Thoracic aorta (tissue), 2 donors: ENCODE results near the gene BRSK2. TPM values are rescaled to one million over a fixed set of nuclear protein-coding genes. Genes with fewer than 3 reads are reported as not detected.
"Not testable (repeated sequence)": the region's sequence is repeated elsewhere in the genome, so short reads cannot be mapped to it uniquely, and the experiment has no call there.

ENCODE experiments used
- ATAC-seq: fragments of 150-250 bp; one replicate; pipeline ENCODE4 v1.8.0; 2017; ENCODE audit warnings: low read depth; ENCODE audit not compliant: insufficient number of reproducible peaks, low FRiP score
- DNase-seq: peaks from one replicate; pipeline ENCODE4 v3.0.0-alpha.2; 2020; ENCODE audit warnings: low spot score
- H3K27ac ChIP-seq, 2 donors: fragments of 200-600 bp; sonication (generic); 1 replicate in 1 of 2; 2 replicates in 1 of 2; pipeline ENCODE4 v1.5.1; 2016; ENCODE audit warnings: mild to moderate bottlenecking in 2 of 2, moderate library complexity in 2 of 2
- H3K27me3 ChIP-seq: fragments of 200-600 bp; sonication (generic); replicated peaks from 2 replicates; pipeline ENCODE4 v1.6.0; 2016; ENCODE audit warnings: mild to moderate bottlenecking; ENCODE audit not compliant: insufficient read depth
- H3K36me3 ChIP-seq: fragments of 200-600 bp; sonication (generic); one replicate; pipeline ENCODE4 v1.5.1; 2016
- H3K4me1 ChIP-seq, 2 donors: fragments of 200-600 bp; sonication (generic); 1 replicate in 1 of 2; 2 replicates in 1 of 2; pipeline versions ENCODE4 v1.5.1 to v1.6.0; 2016; ENCODE audit warnings: low read depth in 2 of 2, mild to moderate bottlenecking in 1 of 2; ENCODE audit not compliant: control insufficient read depth in 1 of 2
- H3K4me3 ChIP-seq: fragments of 200-600 bp; sonication (generic); 2 replicates; pipeline ENCODE4 v1.5.1; 2016; ENCODE audit warnings: mild to moderate bottlenecking
- H3K9me3 ChIP-seq: fragments of 200-600 bp; sonication (generic); 2 replicates; pipeline ENCODE4 v1.5.1; 2016
- CTCF ChIP-seq: fragments of 200-600 bp; sonication (generic); IDR thresholded peaks from one replicate; pipeline ENCODE4 v1.5.1; 2019; ENCODE audit warnings: antibody characterized with exemption
- total RNA-seq, 2 donors: library from RNA; depleted of rRNA; stranded (reverse); fragments of >200 nt; gene quantifications; one replicate each; pipeline versions ENCODE4 v1.1.0 to v1.2.3, GENCODE V29; 2016

BRSK2 gene
- total RNA-seq, 2 donors from 2014 or later: 1.2 TPM; not detected in 1

- no peaks in the 10 kb centered on the region for H3K27me3 ChIP-seq
- no peaks in the 10 kb centered on the region for H3K36me3 ChIP-seq
- TF ChIP-seq CTCF: no peak
- no peak for DNase-seq
- no peak overlapping the region for H3K27ac ChIP-seq
- ATAC-seq: no peak
- H3K9me3 ChIP-seq: peaks cover 36% of the 10 kb centered on the region
- H3K4me3 ChIP-seq: no peak overlapping the region
- no peaks in the 10 kb centered on the region for H3K4me1 ChIP-seq
Observed at GRCh38 chr11:1421291-1421690, 31.6 kb downstream of the BRSK2 start.

- peaks cover 29% of the 10 kb centered on the region for H3K9me3 ChIP-seq
- ATAC-seq: no peak
- H3K27me3 ChIP-seq: no peaks in the 10 kb centered on the region
- DNase-seq: no peak
- H3K36me3 ChIP-seq: no peaks in the 10 kb centered on the region
- no peak for TF ChIP-seq CTCF
- H3K27ac ChIP-seq: no peak overlapping the region
- H3K4me1 ChIP-seq: no peaks in the 10 kb centered on the region
- H3K4me3 ChIP-seq: no peak overlapping the region
Observed at GRCh38 chr11:1422481-1422880, 32.7 kb downstream of the BRSK2 start.

- Histone ChIP-seq H3K27me3 (no peaks in the 10 kb centered on the region), H3K27ac (no peak overlapping the region), H3K4me3 (no peak overlapping the region), H3K4me1 (no peaks in the 10 kb centered on the region), H3K9me3 (peaks cover 24% of the 10 kb centered on the region), H3K36me3 (no peaks in the 10 kb centered on the region)
- TF ChIP-seq CTCF: no peak
- DNase-seq (no peak), ATAC-seq (no peak)
Observed at GRCh38 chr11:1422981-1423380, 33.2 kb downstream of the BRSK2 start.

- not testable (repeated sequence) for H3K36me3 ChIP-seq, DNase-seq, H3K27ac ChIP-seq, H3K27me3 ChIP-seq, H3K4me1 ChIP-seq, ATAC-seq, H3K4me3 ChIP-seq
- H3K9me3 ChIP-seq: peaks cover 20% of the 10 kb centered on the region
Observed at GRCh38 chr11:1423406-1423805, 33.7 kb downstream of the BRSK2 start.

GRCh38 chr11:1425006-1425405 lies 35.3 kb downstream of the BRSK2 start:
- DNase-seq (no peak), ATAC-seq (no peak)
- H3K27ac ChIP-seq: no peak overlapping the region
- H3K4me3 ChIP-seq: no peak overlapping the region
- no peaks in the 10 kb centered on the region for H3K36me3 ChIP-seq
- no peaks in the 10 kb centered on the region for H3K4me1 ChIP-seq
- no peak for TF ChIP-seq CTCF
- H3K9me3 ChIP-seq: peaks cover 4% of the 10 kb centered on the region
- no peaks in the 10 kb centered on the region for H3K27me3 ChIP-seq

GRCh38 chr11:1425439-1425838 lies 35.7 kb downstream of the BRSK2 start:
- no peak overlapping the region for H3K4me3 ChIP-seq
- H3K27ac ChIP-seq: no peak overlapping the region
- no peak for TF ChIP-seq CTCF
- no peaks in the 10 kb centered on the region for H3K4me1 ChIP-seq
- ATAC-seq: no peak
- DNase-seq: no peak
- H3K9me3 ChIP-seq: no peaks in the 10 kb centered on the region
- no peaks in the 10 kb centered on the region for H3K27me3 ChIP-seq
- no peaks in the 10 kb centered on the region for H3K36me3 ChIP-seq
